ENCODE results near the gene BCLAF3. TPM values are rescaled to one million over a fixed set of nuclear protein-coding genes. Genes with fewer than 3 reads are reported as not detected.
A peak's percentile ranks its signal among the peaks of the same experiment; 100 is the strongest.

Gene BCLAF3
- total RNA-seq = 1 to 10 TPM; 5.5 to 7.6 TPM

DNA sequence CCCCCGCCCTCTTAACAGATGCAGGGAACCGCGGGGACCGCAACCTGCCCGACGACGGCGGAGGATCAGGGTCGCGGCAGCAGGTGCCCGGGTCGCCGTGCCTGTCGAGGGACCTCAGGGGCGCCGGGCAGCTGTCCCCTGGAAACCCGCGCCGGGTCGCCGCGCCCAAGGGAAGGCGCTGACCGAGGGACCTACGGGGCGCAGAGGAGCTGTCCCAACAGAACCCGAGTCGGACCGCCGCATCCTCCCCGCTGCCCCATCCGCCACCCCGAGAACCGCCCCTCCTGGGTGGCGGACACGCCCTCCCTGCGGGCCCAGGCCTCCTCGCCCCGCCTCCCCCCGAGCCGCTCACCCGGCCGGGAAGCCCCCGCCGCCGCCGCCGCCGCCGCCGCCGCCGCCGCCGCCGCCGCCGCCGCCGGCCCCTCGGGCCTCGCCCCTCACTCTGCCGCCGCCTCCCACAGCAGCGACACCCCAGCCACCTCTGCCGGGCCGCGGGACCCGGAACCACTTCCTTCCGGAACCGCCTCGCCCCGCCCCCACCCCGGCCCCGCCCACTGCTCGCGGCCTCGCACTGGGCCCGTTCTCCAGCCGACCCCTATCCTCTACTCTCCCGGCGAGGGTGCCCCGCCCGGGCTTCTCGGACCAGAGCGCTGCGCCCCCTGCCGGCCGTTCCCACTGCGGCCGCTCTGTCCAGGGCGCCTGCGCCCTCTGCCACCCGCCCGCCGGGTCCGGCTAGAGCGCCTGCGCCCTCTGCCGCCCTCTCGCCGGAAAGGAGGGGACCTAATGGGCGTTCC lies at the start of gene BCLAF3:
Gene BCLAF3, minus strand, starts transcription at position 506 of the 794 bp plus-strand sequence. CDS start 20,797 bp downstream, outside the sequence.
- H3K9me3 Mint-ChIP-seq (ENCODE audit: low read depth) = no peaks in the 10 kb centered on the region
- ATAC-seq (peak; percentile 96), DNase-seq (peak; percentile 92)
- H3K27ac Mint-ChIP-seq = peak within 1 kb of the TSS; percentile 83
- H3K4me3 Mint-ChIP-seq = peak within 1 kb of the TSS; percentile 86
- peaks cover 16% of the 10 kb centered on the region for H3K4me1 Mint-ChIP-seq
- peaks cover 2% of the 10 kb centered on the region for H3K36me3 Mint-ChIP-seq
- CTCF ChIA-PET = interaction anchor here (1.0 to 3.0 kb wide), 3 partner anchors 83 to 279 kb away, joined by 3 to 15 read pairs (median 3); no protein-coding TSS in a partner anchor
- H3K27me3 Mint-ChIP-seq = no peaks in the 10 kb centered on the region

DNA sequence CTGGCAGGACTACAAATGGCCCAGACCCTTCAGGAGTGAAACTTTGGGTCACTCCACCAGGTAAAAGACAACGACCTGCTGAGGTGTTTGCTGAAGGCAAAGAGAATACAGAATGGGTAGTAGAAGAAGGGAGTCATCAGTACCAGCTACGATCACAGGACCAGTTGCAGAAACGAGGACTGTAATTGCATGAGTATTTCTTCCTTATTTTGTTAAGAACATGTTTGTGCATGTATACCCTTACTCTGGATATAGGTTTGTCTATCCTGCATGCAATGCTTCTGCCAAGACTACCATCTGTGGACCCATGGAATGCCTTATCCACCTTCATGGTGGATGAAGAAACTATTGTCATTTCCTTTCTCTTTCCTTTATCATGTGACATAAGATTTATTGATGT lies 48.1 kb upstream of the BCLAF3 start:
- CTCF ChIA-PET = no interaction called here
- Mint-ChIP-seq H3K9me3 (ENCODE audit: low read depth) (no peaks in the 10 kb centered on the region), H3K27me3 (no peaks in the 10 kb centered on the region), H3K27ac (no peak overlapping the region), H3K4me3 (no peak overlapping the region), H3K36me3 (no peaks in the 10 kb centered on the region), H3K4me1 (no peaks in the 10 kb centered on the region)
- ATAC-seq = no peak
- no peak for DNase-seq

DNA sequence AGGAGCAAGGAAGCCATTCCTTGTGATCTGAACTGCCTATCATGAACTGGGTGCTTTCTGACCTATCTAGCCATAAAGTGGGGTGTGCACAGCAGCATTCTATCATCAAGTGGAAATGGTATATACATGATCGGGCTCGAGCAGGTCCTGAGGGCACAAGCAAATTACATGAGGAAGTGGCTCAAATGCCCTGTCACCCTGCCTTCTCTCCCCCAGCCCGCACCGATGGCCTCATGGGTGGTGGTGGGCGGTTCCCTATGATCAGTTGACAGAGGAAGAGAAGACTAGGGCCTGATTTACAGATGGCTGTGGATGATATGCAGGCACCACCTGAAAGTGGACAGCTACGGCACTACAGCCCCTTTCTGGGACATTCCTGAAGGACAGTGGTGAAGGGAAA lies 46.3 kb upstream of the BCLAF3 start:
- Mint-ChIP-seq H3K27me3 (no peaks in the 10 kb centered on the region), H3K36me3 (no peaks in the 10 kb centered on the region), H3K9me3 (ENCODE audit: low read depth) (no peaks in the 10 kb centered on the region), H3K27ac (no peak overlapping the region), H3K4me1 (no peaks in the 10 kb centered on the region), H3K4me3 (no peak overlapping the region)
- DNase-seq (no peak), ATAC-seq (no peak)
- CTCF ChIA-PET = no interaction called here

DNA sequence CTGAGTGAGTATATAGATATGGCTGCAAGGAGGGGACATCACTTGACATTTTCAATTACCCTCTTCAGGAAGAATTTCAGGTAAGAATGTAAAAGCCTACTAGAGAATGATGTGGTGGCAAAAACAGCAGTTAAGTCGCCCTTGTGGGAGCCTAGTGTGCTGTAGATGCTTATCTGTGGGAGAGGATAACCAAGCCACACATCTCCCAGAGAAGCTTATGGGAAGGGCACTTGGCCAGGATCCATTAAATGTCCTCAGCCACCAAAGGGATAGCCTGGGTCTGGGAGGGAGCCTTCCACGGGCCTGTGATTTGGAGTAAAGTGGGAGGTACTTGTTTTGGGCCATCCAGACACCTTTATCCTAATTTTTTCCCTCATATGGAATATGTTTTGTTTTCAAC lies 41.3 kb upstream of the BCLAF3 start:
- ATAC-seq (no peak), DNase-seq (no peak)
- CTCF ChIA-PET = no interaction called here
- no peaks in the 10 kb centered on the region for H3K9me3 Mint-ChIP-seq (ENCODE audit: low read depth)
- peaks cover 5% of the 10 kb centered on the region for H3K4me1 Mint-ChIP-seq
- no peak overlapping the region for H3K27ac Mint-ChIP-seq
- no peak overlapping the region for H3K4me3 Mint-ChIP-seq
- no peaks in the 10 kb centered on the region for H3K36me3 Mint-ChIP-seq
- no peaks in the 10 kb centered on the region for H3K27me3 Mint-ChIP-seq

DNA sequence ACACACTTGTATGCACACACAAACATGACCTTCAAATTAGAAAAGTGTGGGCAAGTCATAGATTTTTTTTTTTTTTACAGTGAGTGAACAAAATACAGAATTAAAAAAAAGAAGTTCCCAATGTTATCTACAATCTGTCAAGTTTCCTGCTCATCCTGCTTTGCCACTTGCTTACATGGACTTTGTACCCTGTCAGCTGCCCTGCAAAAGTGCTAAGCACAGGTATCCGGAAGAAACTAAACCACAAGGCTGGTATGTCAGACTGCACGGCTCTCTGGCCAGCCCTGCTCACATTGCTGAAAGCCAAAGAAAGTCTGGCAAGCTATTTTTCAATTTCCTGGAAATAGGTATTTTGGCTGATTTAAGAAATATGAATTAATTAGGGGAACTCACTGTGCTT lies 38.9 kb upstream of the BCLAF3 start:
- Mint-ChIP-seq H3K27ac (no peak overlapping the region), H3K4me3 (no peak overlapping the region), H3K9me3 (ENCODE audit: low read depth) (no peaks in the 10 kb centered on the region), H3K4me1 (peaks cover 5% of the 10 kb centered on the region), H3K27me3 (no peaks in the 10 kb centered on the region), H3K36me3 (no peaks in the 10 kb centered on the region)
- DNase-seq = no peak
- CTCF ChIA-PET = no interaction called here
- ATAC-seq = no peak

DNA sequence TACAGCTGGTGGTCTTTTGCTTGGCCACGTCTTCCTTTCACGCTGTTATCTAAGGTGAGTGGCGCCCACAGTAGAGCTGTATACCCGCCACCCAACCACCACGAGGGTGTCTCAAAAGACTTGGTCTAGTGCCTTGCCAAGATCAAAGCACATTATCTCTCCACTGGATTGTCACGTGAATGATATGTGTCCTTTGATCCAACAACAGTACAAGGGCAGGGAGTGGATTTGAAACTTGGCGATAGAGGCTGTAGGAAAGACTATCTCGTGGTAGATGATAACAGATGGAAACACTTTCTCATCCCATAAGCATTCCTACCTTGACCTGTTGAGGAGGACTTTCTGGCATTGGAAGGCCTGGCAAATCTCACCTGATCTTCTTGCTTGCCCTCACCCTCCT lies 37.7 kb upstream of the BCLAF3 start:
- no peaks in the 10 kb centered on the region for H3K27me3 Mint-ChIP-seq
- H3K9me3 Mint-ChIP-seq (ENCODE audit: low read depth) = no peaks in the 10 kb centered on the region
- CTCF ChIA-PET = no interaction called here
- no peak overlapping the region for H3K27ac Mint-ChIP-seq
- peaks cover 5% of the 10 kb centered on the region for H3K4me1 Mint-ChIP-seq
- H3K36me3 Mint-ChIP-seq = no peaks in the 10 kb centered on the region
- no peak for DNase-seq
- ATAC-seq = no peak
- no peak overlapping the region for H3K4me3 Mint-ChIP-seq

DNA sequence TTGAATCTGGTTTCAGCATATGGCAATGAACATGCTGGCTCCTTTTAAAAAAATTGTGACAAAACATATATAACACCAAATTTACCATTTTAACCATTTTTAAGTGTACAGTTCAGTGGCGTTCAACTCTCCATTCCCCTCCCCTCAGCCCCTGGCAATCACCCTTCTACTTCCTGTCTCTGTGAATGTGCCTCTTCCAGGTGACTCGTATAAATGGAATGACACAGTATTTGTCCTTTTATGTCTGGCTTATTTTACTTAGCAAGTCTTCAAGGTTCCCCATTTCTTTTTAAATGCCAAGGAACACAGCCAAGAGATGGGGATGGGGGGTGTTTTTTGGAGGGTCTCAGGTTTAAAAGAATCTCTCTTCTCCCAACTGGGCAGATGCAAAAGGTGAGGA lies 35.4 kb upstream of the BCLAF3 start:
- DNase-seq (no peak), ATAC-seq (no peak)
- Mint-ChIP-seq H3K27ac (no peak overlapping the region), H3K4me1 (peaks cover 5% of the 10 kb centered on the region), H3K36me3 (no peaks in the 10 kb centered on the region), H3K9me3 (ENCODE audit: low read depth) (no peaks in the 10 kb centered on the region), H3K27me3 (no peaks in the 10 kb centered on the region), H3K4me3 (no peak overlapping the region)
- CTCF ChIA-PET = no interaction called here

DNA sequence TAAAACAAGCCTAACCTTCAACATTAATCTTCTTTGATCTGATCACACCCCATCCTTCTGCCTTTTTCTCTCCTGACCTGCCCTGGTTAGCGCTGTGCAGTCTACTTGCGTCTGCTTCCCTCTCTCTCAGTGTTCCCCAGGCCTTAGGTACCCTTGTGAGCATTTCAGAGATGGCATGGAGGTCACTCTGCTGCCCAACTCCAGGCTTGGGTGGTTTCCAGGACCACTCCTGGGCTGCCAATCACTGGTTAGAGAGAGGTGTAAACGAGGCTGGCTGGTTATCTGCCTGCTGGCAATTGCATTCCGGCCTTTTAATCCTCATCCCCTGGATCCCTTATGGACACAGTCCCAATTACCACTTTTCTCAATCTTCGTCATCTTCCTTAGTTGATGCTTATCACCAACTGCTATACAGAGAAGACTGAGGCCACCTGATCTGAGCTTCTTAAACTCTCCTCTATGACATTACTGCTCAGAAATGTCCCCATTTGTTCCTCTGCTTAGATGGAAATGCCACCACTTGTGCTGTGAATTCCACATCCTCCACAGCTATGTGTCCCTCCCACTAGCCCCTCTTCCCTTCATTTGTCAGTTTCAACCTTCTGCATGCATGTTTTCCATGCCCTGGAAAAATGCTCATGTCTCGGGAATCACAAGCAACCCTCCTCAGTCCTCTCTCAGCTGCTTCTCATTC lies 29.0 kb upstream of the BCLAF3 start:
- H3K27ac Mint-ChIP-seq = no peak overlapping the region
- no peaks in the 10 kb centered on the region for H3K4me1 Mint-ChIP-seq
- ATAC-seq (no peak), DNase-seq (no peak)
- no peaks in the 10 kb centered on the region for H3K27me3 Mint-ChIP-seq
- H3K4me3 Mint-ChIP-seq = no peak overlapping the region
- CTCF ChIA-PET = no interaction called here
- H3K9me3 Mint-ChIP-seq (ENCODE audit: low read depth) = peaks cover 4% of the 10 kb centered on the region
- H3K36me3 Mint-ChIP-seq = no peaks in the 10 kb centered on the region

DNA sequence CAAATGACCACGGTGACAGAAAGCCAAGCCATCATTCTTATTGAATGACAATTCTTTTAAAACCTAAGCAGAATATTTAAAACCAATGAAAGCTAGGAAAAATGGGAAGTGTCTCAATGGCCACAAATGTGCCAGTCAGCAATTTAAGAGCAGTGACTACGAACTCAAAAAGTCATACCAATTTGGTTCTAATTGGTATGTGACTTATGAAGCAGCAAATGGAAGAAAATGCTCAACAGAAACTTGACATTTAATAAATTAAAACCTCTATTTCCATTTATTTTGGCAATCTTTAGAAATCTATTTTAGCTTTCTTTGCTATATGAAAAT lies 25.7 kb upstream of the BCLAF3 start:
- DNase-seq = no peak
- CTCF ChIA-PET = no interaction called here
- no peak for ATAC-seq
- peaks cover 4% of the 10 kb centered on the region for H3K9me3 Mint-ChIP-seq (ENCODE audit: low read depth)
- H3K4me3 Mint-ChIP-seq = no peak overlapping the region
- peaks cover 3% of the 10 kb centered on the region for H3K27me3 Mint-ChIP-seq
- H3K36me3 Mint-ChIP-seq = no peaks in the 10 kb centered on the region
- H3K27ac Mint-ChIP-seq = no peak overlapping the region
- H3K4me1 Mint-ChIP-seq = no peaks in the 10 kb centered on the region

DNA sequence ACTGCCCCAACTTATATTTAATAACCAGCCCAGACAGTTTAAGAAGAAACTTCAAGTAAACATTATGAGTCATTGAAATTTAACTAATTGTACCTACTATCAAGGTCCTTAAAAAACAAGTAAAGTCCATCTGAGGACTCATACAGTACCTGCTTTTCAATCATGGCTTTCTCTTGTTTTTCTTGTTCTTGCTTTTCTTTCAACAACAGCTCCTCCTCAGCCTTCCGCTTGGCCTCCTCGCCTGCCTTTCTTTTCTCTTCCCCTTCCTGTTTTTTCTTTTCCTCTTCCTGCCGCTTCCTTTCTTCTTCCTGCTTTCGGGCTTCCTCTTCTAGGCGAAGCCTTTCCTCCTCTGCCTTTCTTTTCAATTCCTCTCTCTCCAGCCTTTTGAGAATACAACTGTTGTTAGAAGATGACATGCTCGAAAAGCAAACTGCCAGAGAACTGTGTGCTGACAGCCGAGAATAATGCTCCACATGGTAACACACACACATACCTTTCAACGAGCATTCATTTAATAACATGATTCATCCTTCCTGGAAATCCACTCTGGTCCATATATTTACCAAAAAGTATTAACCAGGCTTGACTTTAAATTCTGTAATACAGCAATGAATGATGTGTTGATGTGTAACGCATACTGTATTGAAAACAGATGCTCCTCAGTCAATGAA lies 25.2 kb upstream of the BCLAF3 start:
- no peaks in the 10 kb centered on the region for H3K36me3 Mint-ChIP-seq
- peaks cover 4% of the 10 kb centered on the region for H3K9me3 Mint-ChIP-seq (ENCODE audit: low read depth)
- no peak for DNase-seq
- no peak overlapping the region for H3K4me3 Mint-ChIP-seq
- H3K27me3 Mint-ChIP-seq = peaks cover 3% of the 10 kb centered on the region
- no peak overlapping the region for H3K27ac Mint-ChIP-seq
- CTCF ChIA-PET = no interaction called here
- ATAC-seq = no peak
- no peaks in the 10 kb centered on the region for H3K4me1 Mint-ChIP-seq

DNA sequence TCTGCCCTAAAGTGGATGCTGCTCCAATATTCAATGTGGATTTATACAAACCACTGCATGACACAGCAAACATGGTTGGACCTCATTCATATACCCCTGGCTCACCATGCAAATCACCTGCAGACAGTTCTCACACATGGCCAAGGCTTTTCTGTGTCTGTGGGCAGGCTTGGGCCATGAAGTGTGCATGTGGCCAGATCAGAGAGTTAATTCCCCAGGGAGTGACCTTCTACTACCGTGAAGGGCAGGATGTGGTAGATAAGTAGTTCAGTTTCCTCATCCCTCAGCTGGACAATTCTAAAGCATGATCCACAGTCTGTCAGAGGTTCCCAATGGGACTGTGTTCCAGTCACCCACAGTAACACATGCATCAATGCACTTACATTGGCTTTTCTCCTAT lies 24.6 kb upstream of the BCLAF3 start:
- Mint-ChIP-seq H3K27ac (no peak overlapping the region), H3K36me3 (no peaks in the 10 kb centered on the region), H3K27me3 (peaks cover 3% of the 10 kb centered on the region), H3K4me1 (no peaks in the 10 kb centered on the region), H3K4me3 (no peak overlapping the region), H3K9me3 (ENCODE audit: low read depth) (peaks cover 4% of the 10 kb centered on the region)
- DNase-seq = no peak
- no peak for ATAC-seq
- CTCF ChIA-PET = no interaction called here

DNA sequence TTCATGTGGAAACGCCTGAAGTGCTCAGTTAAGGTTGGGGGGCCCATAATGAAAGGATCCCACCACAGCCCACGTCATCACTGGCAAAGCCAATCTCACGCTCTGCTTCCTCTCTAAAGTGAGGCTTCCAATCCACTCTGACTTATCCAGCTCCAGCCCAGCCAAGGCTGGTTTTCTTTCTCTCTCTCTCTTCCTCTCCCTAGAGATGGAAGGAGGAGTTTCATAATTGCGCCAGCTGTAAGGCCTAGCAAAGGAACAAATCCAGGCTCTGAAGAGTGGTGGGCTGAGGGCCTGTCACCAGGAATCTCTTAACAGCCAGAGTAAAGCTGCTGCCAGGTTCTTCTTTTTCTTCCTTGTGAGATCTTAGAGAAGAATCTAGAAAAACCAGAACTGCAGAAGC lies 20.7 kb upstream of the BCLAF3 start:
- CTCF ChIA-PET = no interaction called here
- peaks cover 4% of the 10 kb centered on the region for H3K9me3 Mint-ChIP-seq (ENCODE audit: low read depth)
- no peak overlapping the region for H3K27ac Mint-ChIP-seq
- no peaks in the 10 kb centered on the region for H3K4me1 Mint-ChIP-seq
- peaks cover 3% of the 10 kb centered on the region for H3K27me3 Mint-ChIP-seq
- no peak overlapping the region for H3K4me3 Mint-ChIP-seq
- H3K36me3 Mint-ChIP-seq = no peaks in the 10 kb centered on the region
- ATAC-seq = no peak
- no peak for DNase-seq

DNA sequence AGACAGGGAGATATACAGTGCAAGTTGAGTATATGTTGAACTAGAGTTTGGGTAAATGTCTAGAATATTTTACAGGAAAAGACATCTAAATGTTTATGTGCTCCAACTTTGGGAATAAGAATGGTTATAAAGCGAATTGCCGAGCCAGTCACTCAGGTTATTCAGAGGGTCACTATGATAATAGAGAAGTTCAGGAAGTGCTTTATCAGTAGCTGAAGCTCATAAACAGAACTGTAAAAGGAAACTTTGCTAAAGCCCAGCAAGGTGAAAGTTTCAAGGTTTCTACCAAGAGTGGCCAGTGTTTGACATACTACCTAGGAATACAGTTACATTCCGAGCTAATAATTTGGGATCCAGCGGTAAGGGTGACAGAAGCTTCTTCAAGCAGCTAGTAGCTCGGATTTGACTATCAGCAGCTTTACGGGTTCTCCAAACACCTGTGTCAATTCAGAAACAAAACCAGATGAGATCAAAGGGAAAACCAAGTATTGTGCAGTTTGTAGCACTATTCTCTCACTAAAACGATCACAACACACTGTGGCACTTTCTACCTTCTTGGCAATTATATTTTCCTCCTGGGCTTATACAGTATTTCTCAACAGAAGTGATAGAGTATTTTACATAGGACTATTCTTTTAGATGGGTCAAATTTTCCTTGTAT lies 17.2 kb upstream of the BCLAF3 start:
- Mint-ChIP-seq H3K36me3 (no peaks in the 10 kb centered on the region), H3K9me3 (ENCODE audit: low read depth) (no peaks in the 10 kb centered on the region), H3K4me3 (no peak overlapping the region), H3K4me1 (no peaks in the 10 kb centered on the region), H3K27me3 (peaks cover under 1% of the 10 kb centered on the region), H3K27ac (no peak overlapping the region)
- DNase-seq = no peak
- ATAC-seq = no peak
- CTCF ChIA-PET = no interaction called here
